C4-2B (cell line): ENCODE data around the gene SPINK8.

Source experiments
- ZFX ChIP-seq: fragments of 450-650 bp; IDR thresholded peaks from 2 replicates; pipeline ENCODE4 v1.6.1; 2017
- TF ChIP-seq, protein P1 (sequence below): fragments of 450-650 bp; conservative IDR thresholded peaks from 2 replicates; pipeline ENCODE4 v1.5.1; 2017; ENCODE audit warnings: mild to moderate bottlenecking

DNA sequence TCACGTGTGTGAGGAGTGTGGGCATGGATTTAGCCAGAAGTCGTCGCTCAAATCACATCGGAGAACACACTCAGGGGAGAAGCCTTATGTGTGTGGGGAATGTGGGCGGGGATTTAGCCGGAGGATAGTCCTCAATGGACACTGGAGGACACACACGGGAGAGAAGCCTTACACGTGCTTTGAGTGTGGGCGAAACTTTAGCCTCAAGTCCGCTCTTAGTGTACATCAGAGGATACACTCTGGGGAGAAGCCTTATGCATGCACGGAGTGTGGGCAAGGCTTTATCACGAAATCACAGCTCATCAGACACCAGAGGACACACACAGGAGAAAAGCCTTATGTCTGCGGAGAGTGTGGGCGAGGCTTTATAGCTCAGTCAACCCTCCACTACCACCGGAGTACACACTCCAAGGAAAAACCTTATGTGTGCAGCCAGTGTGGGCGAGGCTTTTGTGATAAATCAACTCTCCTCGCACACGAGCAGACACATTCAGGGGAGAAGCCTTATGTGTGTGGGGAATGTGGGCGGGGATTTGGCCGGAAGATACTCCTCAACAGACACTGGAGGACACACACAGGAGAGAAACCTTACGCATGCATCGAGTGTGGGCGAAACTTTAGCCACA lies 64.4 kb downstream of the SPINK8 start:
- TF ChIP-seq, protein P1, sequence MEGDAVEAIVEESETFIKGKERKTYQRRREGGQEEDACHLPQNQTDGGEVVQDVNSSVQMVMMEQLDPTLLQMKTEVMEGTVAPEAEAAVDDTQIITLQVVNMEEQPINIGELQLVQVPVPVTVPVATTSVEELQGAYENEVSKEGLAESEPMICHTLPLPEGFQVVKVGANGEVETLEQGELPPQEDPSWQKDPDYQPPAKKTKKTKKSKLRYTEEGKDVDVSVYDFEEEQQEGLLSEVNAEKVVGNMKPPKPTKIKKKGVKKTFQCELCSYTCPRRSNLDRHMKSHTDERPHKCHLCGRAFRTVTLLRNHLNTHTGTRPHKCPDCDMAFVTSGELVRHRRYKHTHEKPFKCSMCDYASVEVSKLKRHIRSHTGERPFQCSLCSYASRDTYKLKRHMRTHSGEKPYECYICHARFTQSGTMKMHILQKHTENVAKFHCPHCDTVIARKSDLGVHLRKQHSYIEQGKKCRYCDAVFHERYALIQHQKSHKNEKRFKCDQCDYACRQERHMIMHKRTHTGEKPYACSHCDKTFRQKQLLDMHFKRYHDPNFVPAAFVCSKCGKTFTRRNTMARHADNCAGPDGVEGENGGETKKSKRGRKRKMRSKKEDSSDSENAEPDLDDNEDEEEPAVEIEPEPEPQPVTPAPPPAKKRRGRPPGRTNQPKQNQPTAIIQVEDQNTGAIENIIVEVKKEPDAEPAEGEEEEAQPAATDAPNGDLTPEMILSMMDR = no peak
- TF ChIP-seq ZFX = no peak
